Measurements from ENCODE around the gene SLC17A5.
A peak's percentile ranks its signal among the peaks of the same experiment; 100 is the strongest.
"Not testable (repeated sequence)": the region's sequence is repeated elsewhere in the genome, so short reads cannot be mapped to it uniquely, and the experiment has no call there.

The SLC17A5 gene

DNA sequence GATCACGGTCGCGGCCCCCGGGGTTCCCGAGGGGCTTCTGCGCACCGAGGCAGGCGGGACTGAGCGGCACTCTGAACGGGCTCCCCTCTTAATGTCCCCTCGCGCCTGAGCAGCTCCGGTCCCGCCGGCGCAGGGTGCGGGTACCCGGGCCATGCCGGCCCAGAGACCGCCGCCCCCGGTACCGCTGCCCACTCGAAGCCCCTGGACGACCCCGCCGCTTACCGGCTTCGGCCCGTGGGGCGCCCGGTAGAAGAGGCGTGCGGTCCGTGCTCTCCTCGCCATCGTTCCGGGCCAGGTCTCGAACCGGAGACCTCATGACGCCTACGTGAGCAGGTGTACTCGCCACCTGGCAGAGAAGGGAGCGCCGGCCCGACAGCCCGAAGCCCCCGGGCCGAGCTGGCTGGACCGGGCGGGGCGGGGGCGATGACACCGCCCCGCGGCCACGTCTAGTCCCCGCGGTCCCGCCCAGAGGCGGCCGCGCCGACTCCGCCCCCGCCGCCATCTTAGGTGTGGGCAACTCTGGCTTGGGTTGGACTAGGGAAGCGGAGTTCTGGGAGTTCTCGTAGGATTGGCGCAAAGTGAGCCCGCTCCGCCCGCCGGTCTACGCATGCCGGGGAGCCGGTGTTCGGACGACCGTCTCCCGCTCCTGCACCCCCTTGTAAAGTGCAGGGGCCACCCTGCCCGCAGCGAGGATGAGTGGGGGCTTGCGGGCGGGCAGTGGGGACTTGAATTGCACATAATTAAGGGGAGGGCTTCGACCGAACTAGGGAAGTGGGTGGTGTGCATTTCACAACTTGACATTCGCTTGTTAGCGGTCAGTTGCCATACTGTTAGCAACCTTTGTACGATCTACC is at the start of gene SLC17A5:
SLC17A5 (minus strand) TSS at position 422 of the 854 bp plus-strand sequence; CDS start at position 316, 106 bp downstream.
- DNase-seq (ENCODE audit: low read depth): peak; percentile 90

DNA sequence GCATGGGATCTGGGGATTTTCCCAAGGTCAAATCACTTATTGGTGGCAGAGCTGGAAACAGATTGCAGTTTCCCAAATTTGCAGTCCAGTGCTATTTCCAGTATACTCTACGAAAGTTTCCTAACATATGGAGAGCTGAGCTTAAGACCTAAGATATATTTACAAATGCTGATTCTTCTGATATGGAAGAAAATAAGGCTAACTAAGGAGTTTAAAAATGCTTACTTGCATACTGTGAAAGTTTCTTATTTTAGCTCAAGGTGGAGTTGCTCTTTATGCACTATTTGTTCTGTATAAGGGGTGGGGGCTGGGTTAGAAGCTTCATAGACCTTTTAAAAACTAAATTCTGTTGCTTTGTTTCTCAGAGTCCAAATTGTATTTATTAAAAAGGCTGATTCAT is 49.7 kb upstream of the SLC17A5 start:
- DNase-seq (ENCODE audit: low read depth): no peak

- no peak for DNase-seq (ENCODE audit: low read depth)
These were observed 48.7 kb upstream of the SLC17A5 start for GRCh38 chr6:73702444-73702843.

DNA sequence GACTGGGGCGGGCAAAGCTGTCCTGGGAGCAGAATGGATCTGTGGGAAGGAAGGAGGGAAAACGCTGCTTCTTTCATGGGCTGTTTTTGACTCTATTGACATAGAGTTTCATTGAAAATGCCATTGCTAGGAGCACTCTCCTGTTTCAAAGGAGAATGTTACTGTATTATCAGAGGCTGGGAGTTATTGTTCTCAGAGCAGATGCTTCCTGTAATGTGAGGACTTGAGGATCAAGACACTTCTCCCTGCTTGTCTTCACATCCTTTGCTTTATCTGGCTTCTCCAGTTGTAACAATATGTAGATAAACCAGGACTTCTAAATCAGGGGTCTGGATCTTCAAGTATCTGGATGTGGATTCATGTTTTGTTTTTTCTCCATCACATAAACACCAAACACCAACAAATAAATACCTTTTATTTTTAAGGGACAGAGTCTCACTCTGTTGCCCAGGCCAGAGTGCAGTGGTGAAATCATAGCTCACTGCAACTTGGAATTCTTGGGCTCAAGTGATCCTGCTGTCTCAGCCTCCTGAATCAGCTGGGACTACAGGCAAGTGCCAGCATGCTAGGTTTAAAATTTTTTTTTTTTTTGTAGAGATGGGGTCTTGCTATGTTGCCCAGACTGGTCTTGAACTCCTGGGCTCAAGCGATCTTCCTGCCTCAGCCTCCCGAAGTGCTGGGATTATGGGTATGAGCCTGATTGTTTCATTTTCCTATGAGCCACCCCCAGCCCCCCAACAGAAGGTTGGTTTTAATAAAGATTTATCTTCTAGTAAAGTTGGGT is 46.1 kb upstream of the SLC17A5 start:
- no peak for DNase-seq (ENCODE audit: low read depth)

DNA sequence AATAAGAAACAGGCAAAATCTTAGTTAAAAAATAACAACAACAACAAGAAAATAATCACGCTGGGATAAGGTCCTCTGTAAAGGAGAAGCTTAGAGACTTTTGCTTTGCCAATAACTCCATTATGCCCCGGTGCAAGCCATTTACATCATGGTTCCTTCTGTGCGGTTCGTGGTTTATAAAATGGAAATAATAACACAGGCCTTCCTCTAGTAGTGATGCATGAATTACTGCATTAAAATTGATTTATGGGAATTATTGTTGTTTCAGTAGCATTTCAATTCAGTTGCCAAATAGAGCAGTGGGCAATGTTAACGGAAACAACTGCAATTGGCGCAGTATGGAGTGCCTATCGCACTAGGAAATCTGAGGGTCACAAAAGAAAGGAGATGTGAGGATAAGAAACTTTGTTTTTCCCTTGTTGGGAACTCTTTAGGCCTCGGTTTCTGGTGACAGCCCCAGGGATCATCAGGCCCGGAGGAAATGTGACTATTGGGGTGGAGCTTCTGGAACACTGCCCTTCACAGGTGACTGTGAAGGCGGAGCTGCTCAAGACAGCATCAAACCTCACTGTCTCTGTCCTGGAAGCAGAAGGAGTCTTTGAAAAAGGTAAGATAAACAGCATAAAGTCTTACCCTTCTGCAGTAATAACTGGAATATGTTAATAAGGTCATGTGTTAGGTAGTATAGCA is 43.3 kb upstream of the SLC17A5 start:
- no peak for DNase-seq (ENCODE audit: low read depth)

DNA sequence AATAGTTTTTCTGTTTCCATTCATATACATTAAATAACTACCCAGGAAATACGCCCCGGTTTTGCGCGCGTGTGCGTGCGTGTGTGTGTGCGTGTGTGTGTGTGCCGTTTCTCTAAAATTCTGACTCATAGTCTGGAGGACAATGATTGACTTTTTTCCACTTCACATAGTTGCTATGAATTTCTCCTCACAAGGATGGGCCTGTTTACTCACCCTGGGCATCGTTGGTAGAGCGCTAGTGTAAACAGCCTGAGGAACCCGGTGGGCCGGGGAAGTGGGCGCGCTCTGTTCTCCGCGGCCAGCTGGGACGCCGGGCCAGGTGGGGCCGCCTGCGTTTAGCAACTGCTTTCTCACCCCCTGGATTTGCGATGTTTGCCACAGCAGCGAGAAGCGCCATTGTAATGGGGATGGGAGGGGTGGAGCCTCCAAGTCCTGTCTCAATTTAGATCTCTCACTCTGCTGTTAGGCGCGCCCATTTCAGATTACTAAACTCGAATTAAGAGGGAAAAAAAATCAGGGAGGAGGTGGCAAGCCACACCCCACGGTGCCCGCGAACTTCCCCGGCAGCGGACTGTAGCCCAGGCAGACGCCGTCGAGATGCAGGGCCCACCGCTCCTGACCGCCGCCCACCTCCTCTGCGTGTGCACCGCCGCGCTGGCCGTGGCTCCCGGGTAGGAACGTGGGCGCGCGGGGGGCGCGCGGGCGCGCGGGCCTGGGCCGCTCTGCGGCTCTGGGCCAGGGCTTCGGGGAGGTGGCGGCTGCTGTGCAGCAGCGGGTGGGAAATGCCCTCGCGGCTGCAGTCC is 42.0 kb upstream of the SLC17A5 start, which contains the start of gene CD109:
CD109 (plus strand) TSS at position 585 of the 803 bp plus-strand sequence; CDS start at position 598, 13 bp downstream.
- peak; percentile 89 for DNase-seq (ENCODE audit: low read depth)

DNA sequence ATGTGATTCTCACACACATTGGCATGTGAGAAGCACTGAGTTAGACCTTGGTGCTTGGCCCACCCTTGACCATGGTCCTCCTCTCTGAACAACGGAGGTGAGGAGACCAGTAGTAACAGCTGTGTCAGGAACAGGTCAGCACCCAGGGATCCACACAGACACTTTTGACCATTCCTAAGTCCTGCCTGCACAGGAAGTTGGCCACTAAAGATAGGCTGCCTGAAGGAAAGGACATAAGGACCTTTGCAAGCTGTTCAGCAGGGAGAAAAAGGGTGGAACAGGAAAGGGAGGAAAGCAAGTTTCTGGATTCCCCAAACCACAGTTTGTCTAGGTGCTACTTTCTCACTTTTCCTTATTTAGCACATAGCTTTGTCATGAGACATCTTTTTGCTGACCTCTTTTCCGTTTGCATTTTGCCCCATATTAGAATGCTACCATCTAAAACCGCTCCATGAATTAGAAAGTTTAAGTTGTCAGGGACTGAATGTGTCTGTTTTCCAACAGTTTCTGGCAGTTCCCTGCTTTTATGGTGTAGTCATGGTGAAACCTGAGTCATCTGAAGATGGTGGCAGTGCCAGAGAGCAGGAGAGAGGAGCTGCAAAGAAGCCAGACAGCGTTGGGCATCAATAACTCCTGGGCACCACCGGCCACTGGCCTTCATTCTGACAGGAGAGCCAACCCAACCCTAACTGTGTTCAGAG is 41.1 kb upstream of the SLC17A5 start:
- peak; percentile 59 for DNase-seq (ENCODE audit: low read depth)

- peak; percentile 41 for DNase-seq (ENCODE audit: low read depth)
These were observed 37.7 kb upstream of the SLC17A5 start for GRCh38 chr6:73691512-73691911.

- no peak for DNase-seq (ENCODE audit: low read depth)
These were observed 36.3 kb upstream of the SLC17A5 start for GRCh38 chr6:73690056-73690455.

DNA sequence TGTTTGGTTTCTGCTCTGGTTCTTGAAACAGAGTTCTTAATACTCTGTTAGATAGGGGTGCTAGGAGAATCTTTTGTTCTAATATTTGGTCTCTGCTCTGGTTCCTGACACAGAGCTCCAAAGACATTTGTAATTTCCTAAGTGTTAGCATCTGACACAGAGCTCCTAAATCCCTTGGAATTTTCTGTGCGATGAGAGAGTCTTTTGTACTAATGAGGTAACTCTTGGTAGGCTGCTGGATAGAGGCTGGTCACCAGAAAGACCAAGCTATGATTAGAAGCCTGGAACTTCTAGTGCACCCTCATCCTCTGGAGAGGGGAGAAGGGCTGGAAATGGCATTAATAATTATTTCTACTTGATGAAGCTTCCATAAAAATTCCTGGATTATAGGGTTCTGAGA is 34.6 kb upstream of the SLC17A5 start:
- peak; percentile 27 for DNase-seq (ENCODE audit: low read depth)

- not testable (repeated sequence) for DNase-seq (ENCODE audit: low read depth)
These were observed 29.8 kb upstream of the SLC17A5 start for GRCh38 chr6:73683574-73683973.

- DNase-seq (ENCODE audit: low read depth): no peak
These were observed 26.6 kb upstream of the SLC17A5 start for GRCh38 chr6:73680289-73680918.

DNA sequence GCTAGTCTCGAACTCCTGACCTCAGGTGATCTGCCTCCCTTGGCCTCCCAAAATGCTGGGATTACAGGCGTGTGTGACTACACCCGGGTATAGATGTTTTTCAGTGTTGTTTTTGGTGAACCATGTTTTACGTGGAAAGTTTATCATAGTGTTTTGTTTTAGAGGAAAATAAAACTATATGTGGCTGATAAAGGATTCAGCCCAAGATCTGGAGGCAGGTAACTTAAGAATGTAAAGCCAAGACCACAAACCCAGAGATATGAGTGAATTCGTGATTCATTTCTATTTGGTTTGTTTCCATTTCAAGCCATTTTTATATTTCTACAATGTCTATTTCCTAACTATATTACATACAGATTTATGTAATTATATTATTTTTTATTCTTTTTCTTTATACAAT is 26.1 kb upstream of the SLC17A5 start:
- not testable (repeated sequence) for DNase-seq (ENCODE audit: low read depth)

DNA sequence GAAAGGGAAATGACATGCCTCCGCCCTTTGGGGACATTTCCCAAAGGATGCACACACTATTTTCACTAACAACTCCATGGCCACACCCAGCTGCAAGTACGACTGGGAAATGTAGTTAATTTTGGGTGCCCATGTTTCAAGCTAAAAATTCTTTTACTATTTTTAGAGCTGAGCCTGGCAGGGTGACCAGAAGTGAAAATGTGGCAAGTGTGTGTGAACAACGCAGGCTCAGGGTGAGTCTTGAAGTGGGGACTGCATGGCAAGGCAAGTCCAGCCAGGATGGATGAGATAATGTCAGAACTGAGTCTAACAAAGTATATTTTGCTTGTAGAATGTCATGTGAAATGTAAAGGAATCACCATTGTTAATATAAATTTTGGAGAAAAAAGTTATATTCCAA is 25.2 kb upstream of the SLC17A5 start:
- no peak for DNase-seq (ENCODE audit: low read depth)

DNA sequence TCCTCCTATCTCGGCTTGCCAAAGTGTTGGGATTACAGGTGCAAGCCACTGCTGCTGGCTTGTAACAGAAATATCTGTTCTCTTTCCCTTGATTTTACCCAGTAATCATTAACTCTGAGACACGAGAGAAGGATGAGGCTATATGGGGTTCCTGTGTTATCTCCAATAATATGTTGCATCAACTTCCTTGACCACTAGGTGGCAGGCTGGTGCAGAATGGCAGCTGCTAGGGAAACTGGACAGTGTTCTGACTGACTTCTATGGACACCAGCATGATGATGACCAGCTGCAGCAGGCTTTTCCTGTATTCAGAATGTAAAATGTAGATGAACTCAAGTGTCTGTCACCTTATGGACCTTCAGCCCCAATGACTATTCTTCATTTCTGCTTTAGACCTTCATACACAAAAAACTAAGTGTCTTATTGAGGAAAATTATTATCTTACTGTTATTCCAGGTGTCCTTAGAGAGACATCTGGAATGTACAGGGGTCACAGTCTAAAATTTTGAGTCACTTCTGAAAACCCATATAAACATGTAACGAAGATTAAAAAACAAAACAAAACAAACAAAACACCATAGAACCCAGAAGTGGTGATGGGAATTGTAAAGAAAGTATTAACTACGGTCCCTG is 21.8 kb upstream of the SLC17A5 start:
- DNase-seq (ENCODE audit: low read depth): peak; percentile 65

GRCh38 chr6:73671911-73672685 is 18.3 kb upstream of the SLC17A5 start:
- no peak for DNase-seq (ENCODE audit: low read depth)

DNA sequence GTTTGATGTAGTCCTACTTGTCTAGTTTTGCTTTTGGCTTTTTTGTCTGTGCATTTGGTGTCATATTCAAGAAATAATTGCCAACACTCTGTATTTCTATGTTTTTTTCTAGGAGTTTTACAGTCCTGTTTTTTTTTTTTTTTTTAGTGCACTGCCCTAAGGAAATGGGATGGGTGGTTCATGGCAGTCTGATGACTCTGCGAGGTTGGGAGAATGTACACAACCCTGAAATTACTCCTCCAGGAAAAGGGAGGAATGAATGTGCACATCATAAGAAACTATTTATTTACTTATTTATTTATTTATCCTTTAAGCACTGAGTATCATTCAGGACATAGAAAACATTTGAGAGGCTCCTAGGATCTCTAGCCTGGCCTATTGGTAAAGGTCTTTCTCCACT is 15.2 kb upstream of the SLC17A5 start:
- no peak for DNase-seq (ENCODE audit: low read depth)

DNA sequence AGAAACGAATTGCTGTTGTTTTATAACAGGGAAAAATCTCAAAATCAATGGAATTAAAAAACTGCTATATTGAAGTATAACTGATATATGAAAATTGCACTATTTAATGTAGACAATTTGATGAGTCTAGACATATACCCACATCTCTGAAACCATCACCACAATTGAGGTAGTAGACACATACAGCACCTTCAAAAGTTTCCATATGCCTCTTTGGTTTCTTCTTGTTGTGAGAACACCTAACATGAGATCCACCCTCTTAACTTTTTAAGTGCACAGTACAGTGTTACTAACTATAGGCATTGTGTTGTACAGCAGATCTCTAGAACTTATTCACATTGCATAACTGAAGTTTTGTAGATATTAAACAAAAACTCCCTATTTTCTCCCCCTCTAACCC is 14.0 kb upstream of the SLC17A5 start:
- no peak for DNase-seq (ENCODE audit: low read depth)

GRCh38 chr6:73666393-73666792 is 12.6 kb upstream of the SLC17A5 start:
- no peak for DNase-seq (ENCODE audit: low read depth)
